PC-9 (cell line): ENCODE measurements around the gene IFNLR1. TPM values are rescaled to one million over a fixed set of nuclear protein-coding genes. Genes with fewer than 3 reads are reported as not detected.

ENCODE experiments used
- BruUV-seq: library from RNA; stranded (reverse); fragments of 400-500 nt; replicated peaks from 2 replicates; lab custom pipeline; 2021; lab: Mats Ljungman, UMichigan
- CTCF ChIA-PET: fragments of 300-600 bp; sonication (Branson Sonifier 250); formaldehyde crosslinking; loops from one replicate; lab custom pipeline; 2022; ENCODE audit warnings: antibody characterized with exemption; lab: Charles Lee
- POLR2A ChIA-PET: fragments of 300-600 bp; sonication (Branson Sonifier 250); formaldehyde crosslinking; loops from one replicate; lab custom pipeline; 2022; ENCODE audit warnings: antibody characterized with exemption; ENCODE audit not compliant: unreplicated experiment; lab: Charles Lee
- DNase-seq, 2 experiments: peaks; one replicate each; pipeline versions ENCODE4 v3.0.0 to v3.0.0-alpha.2; 2015 to 2022; ENCODE audit warnings: mixed read lengths in 1 of 2
- H2AFZ ChIP-seq: fragments of 200-600 bp; sonication (generic); 2 replicates; pipeline ENCODE4 v1.8.1; 2017; ENCODE audit warnings: antibody characterized with exemption
- H3F3A ChIP-seq: fragments of 200-600 bp; sonication (generic); 2 replicates; pipeline ENCODE4 v1.8.1; 2017; ENCODE audit warnings: antibody characterized with exemption, mild to moderate bottlenecking, low read depth; ENCODE audit not compliant: insufficient read depth
- H3K27ac ChIP-seq: fragments of 200-600 bp; sonication (generic); 2 replicates; pipeline ENCODE4 v1.6.1; 2016; ENCODE audit warnings: mixed run types
- H3K27me3 ChIP-seq: fragments of 200-600 bp; sonication (generic); 2 replicates; pipeline ENCODE4 v1.6.1; 2016; ENCODE audit warnings: low read depth, mixed run types; ENCODE audit not compliant: insufficient read depth
- H3K36me3 ChIP-seq: fragments of 200-600 bp; sonication (generic); 2 replicates; pipeline ENCODE4 v1.6.1; 2016; ENCODE audit warnings: low read depth, mixed run types
- H3K4me1 ChIP-seq: fragments of 200-600 bp; sonication (generic); replicated peaks from 2 replicates; pipeline ENCODE4 v1.6.1; 2016; ENCODE audit warnings: mixed run types; ENCODE audit not compliant: insufficient read depth
- H3K4me2 ChIP-seq: fragments of 200-600 bp; sonication (generic); 2 replicates; pipeline ENCODE4 v1.6.1; 2017; ENCODE audit warnings: mixed run types
- H3K4me3 ChIP-seq: fragments of 200-600 bp; sonication (generic); 2 replicates; pipeline ENCODE4 v1.6.1; 2016; ENCODE audit warnings: mixed run types
- H3K79me2 ChIP-seq: fragments of 200-600 bp; sonication (generic); 2 replicates; pipeline ENCODE4 v1.6.1; 2017; ENCODE audit warnings: low read depth, mixed run types
- H3K9me2 ChIP-seq: fragments of 200-600 bp; sonication (generic); 2 replicates; pipeline ENCODE4 v1.8.1; 2017; ENCODE audit warnings: mild to moderate bottlenecking; ENCODE audit not compliant: insufficient read depth
- H3K9me3 ChIP-seq: fragments of 200-600 bp; sonication (generic); 2 replicates; pipeline ENCODE4 v1.8.1; 2016; ENCODE audit warnings: low read depth; ENCODE audit not compliant: insufficient read depth
- H4K20me1 ChIP-seq: fragments of 200-600 bp; sonication (generic); 2 replicates; pipeline ENCODE4 v1.8.1; 2017; ENCODE audit not compliant: insufficient read depth
- CTCF ChIP-seq: fragments of 200-600 bp; sonication (generic); conservative IDR thresholded peaks from 2 replicates; pipeline ENCODE4 v1.6.1; 2017; ENCODE audit warnings: mixed run types, antibody characterized with exemption, mild to moderate bottlenecking, moderate library complexity
- EZH2 ChIP-seq: fragments of 200-600 bp; sonication (generic); IDR thresholded peaks from 2 replicates; pipeline ENCODE4 v1.8.0; 2017; ENCODE audit warnings: antibody characterized with exemption, low read depth
- intact Hi-C: fragments of 100-400 bp; cut with micrococcal nuclease; formaldehyde crosslinking; loops from one replicate; pipeline ENCODE4 v1.10.0; 2022; ENCODE audit not compliant: unreplicated experiment
- total RNA-seq: library from RNA; stranded (reverse); gene quantifications from 2 replicates; pipeline ENCODE4 v1.2.3, GENCODE V29; 2021

The IFNLR1 gene
- total RNA-seq, 1 experiment from 2014 or later, result 5.5 TPM

- Histone ChIP-seq H3K4me3 (no peak overlapping the region), H4K20me1 (no peaks in the 10 kb centered on the region), H3F3A (peaks cover 19% of the 10 kb centered on the region), H3K4me2 (0 out of 2 replicates have a peak overlapping the region, but pooled peaks have one; percentile 10), H3K79me2 (no peaks in the 10 kb centered on the region), H3K27ac (no peak overlapping the region), H3K27me3 (no peaks in the 10 kb centered on the region), H3K36me3 (no peaks in the 10 kb centered on the region), H2AFZ (no peak overlapping the region), H3K9me2 (no peaks in the 10 kb centered on the region), H3K9me3 (no peaks in the 10 kb centered on the region), H3K4me1 (peaks cover 28% of the 10 kb centered on the region)
- ChIA-PET POLR2A (no interaction called here), CTCF (no interaction called here)
- DNase-seq, result no peak
- TF ChIP-seq CTCF (no peak), EZH2 (no peak)
- no TSS peak for BruUV-seq
- intact Hi-C loops, result no loop called here
Observed at GRCh38 chr1:24189528-24189927, 2.4 kb upstream of the IFNLR1 start.

GRCh38 chr1:24186711-24186992, 437 bp downstream of the IFNLR1 start:
- intact Hi-C loops, result loop anchor here (2.0 kb wide), 1 partner anchor 36 kb away; no protein-coding TSS in a partner anchor
- H4K20me1 ChIP-seq, result no peaks in the 10 kb centered on the region
- peaks cover 18% of the 10 kb centered on the region for H3F3A ChIP-seq
- no peaks in the 10 kb centered on the region for H3K9me3 ChIP-seq
- ChIA-PET POLR2A (interaction anchor here (0.7 kb wide), 2 partner anchors 291 to 1160 kb away, joined by 3 to 5 read pairs; no protein-coding TSS in a partner anchor), CTCF (interaction anchor here (0.6 kb wide), 1 partner anchor 204 kb away, joined by 4 read pairs; no protein-coding TSS in a partner anchor)
- 0 out of 2 replicates have a peak overlapping the region, but pooled peaks have one; percentile 9 for H3K27ac ChIP-seq
- no peaks in the 10 kb centered on the region for H3K79me2 ChIP-seq
- H2AFZ ChIP-seq, result peak overlapping the region; percentile 89
- no TSS peak for BruUV-seq
- peak overlapping the region; percentile 73 for H3K4me3 ChIP-seq
- TF ChIP-seq CTCF (no peak), EZH2 (no peak)
- peak overlapping the region; percentile 84 for H3K4me2 ChIP-seq
- H3K27me3 ChIP-seq, result no peaks in the 10 kb centered on the region
- DNase-seq, result no peak
- no peaks in the 10 kb centered on the region for H3K9me2 ChIP-seq
- no peaks in the 10 kb centered on the region for H3K36me3 ChIP-seq
- peaks cover 16% of the 10 kb centered on the region for H3K4me1 ChIP-seq

GRCh38 chr1:24186031-24186710, 918 bp downstream of the IFNLR1 start:
- Histone ChIP-seq H3K79me2 (no peaks in the 10 kb centered on the region), H3K4me3 (peak overlapping the region; percentile 73), H3K36me3 (no peaks in the 10 kb centered on the region), H2AFZ (peak overlapping the region; percentile 89; the same call in 1 of the 2 replicates), H3K4me1 (peaks cover 11% of the 10 kb centered on the region), H3K27me3 (no peaks in the 10 kb centered on the region), H4K20me1 (no peaks in the 10 kb centered on the region), H3K9me3 (no peaks in the 10 kb centered on the region), H3K27ac (0 out of 2 replicates have a peak overlapping the region, but pooled peaks have one; percentile 9), H3K9me2 (no peaks in the 10 kb centered on the region), H3F3A (peaks cover 13% of the 10 kb centered on the region), H3K4me2 (peak overlapping the region; percentile 84)
- ChIA-PET CTCF (interaction anchor here (0.5 to 1.0 kb wide), 3 partner anchors 36 to 205 kb away, joined by 4 to 10 read pairs (median 4); no protein-coding TSS in a partner anchor), POLR2A (interaction anchor here (0.7 kb wide), 1 partner anchor 1160 kb away, joined by 3 read pairs; no protein-coding TSS in a partner anchor)
- no peak for DNase-seq
- TF ChIP-seq EZH2 (no peak), CTCF (no peak)
- TSS peak; percentile 62 for BruUV-seq
- intact Hi-C loops, result loop anchor here (2.0 kb wide), 1 partner anchor 35 kb away; no protein-coding TSS in a partner anchor
